IMR-90 (cell line): ENCODE data around the gene HCN3. TPM values are rescaled to one million over a fixed set of nuclear protein-coding genes. Genes with fewer than 3 reads are reported as not detected.

Experiments
- ATAC-seq: fragments of 200-7000 bp; cut with Tn5 transposase; 2 replicates; pipeline ENCODE4 v1.9.1; 2020; ENCODE audit warnings: low read depth, mild to moderate bottlenecking, moderate library complexity
- BruUV-seq: library from RNA; stranded (reverse); fragments of 400-500 nt; replicated peaks from 2 replicates; lab custom pipeline; 2021; lab: Mats Ljungman, UMichigan
- CTCF ChIA-PET: fragments of 300-600 bp; formaldehyde crosslinking; extraction: SDS; loops from one replicate; lab custom pipeline; 2021; ENCODE audit warnings: antibody characterized with exemption; lab: Yijun Ruan, JAX
- POLR2A ChIA-PET: fragments of 300-600 bp; sonication (Branson Sonifier 250); formaldehyde crosslinking; loops from one replicate; lab custom pipeline; 2022; ENCODE audit warnings: antibody characterized with exemption; ENCODE audit not compliant: unreplicated experiment; lab: Charles Lee
- DNase-seq: peaks from one replicate; pipeline ENCODE4 v3.0.0; 2013
- H2AFZ ChIP-seq: replicated peaks from 2 replicates; pipeline ENCODE3; 2013; ENCODE audit warnings: low read length, mild to moderate bottlenecking; ENCODE audit not compliant: poor library complexity
- H2AK5ac ChIP-seq: 2 replicates; pipeline ENCODE4 v1.6.1; 2013; ENCODE audit warnings: low read depth, low read length, inconsistent platforms
- H2AK9ac ChIP-seq: replicated peaks from 2 replicates; pipeline ENCODE3; 2013; ENCODE audit warnings: mild to moderate bottlenecking, low read depth, low read length, moderate library complexity; ENCODE audit not compliant: poor library complexity
- H2BK120ac ChIP-seq: 2 replicates; pipeline ENCODE4 v1.6.1; 2013; ENCODE audit warnings: low read depth, low read length, inconsistent platforms
- H2BK15ac ChIP-seq: 3 replicates; pipeline ENCODE4 v1.6.1; 2013; ENCODE audit warnings: low read depth, low read length, inconsistent platforms
- H2BK20ac ChIP-seq: 2 replicates; pipeline ENCODE4 v1.6.1; 2013; ENCODE audit warnings: low read depth, mild to moderate bottlenecking, inconsistent platforms, low read length, moderate library complexity
- H2BK5ac ChIP-seq: 2 replicates; pipeline ENCODE4 v1.6.1; 2013; ENCODE audit warnings: mild to moderate bottlenecking, low read depth, low read length, inconsistent platforms; ENCODE audit not compliant: poor library complexity, severe bottlenecking
- H3K14ac ChIP-seq: replicated peaks from 2 replicates; pipeline ENCODE4 v1.6.1; 2013; ENCODE audit warnings: low read depth, low read length, inconsistent platforms
- H3K18ac ChIP-seq: 2 replicates; pipeline ENCODE4 v1.6.1; 2013; ENCODE audit warnings: low read depth, low read length, control low read depth
- H3K23ac ChIP-seq: 2 replicates; pipeline ENCODE4 v1.6.1; 2013; ENCODE audit warnings: low read depth, low read length, inconsistent platforms
- H3K27ac ChIP-seq: 2 replicates; pipeline ENCODE4 v1.5.1; 2013; ENCODE audit warnings: mild to moderate bottlenecking, control low read depth, low read length; ENCODE audit not compliant: insufficient read depth
- H3K27me3 ChIP-seq: 2 replicates; pipeline ENCODE4 v1.6.1; 2013; ENCODE audit warnings: low read length; ENCODE audit not compliant: control insufficient read depth, insufficient read depth
- H3K36me3 ChIP-seq: 2 replicates; pipeline ENCODE4 v1.6.1; 2013; ENCODE audit warnings: low read length, mixed read lengths; ENCODE audit not compliant: control insufficient read depth, insufficient read depth
- H3K4ac ChIP-seq: 2 replicates; pipeline ENCODE4 v1.6.1; 2013; ENCODE audit warnings: low read depth, low read length, inconsistent platforms
- H3K4me1 ChIP-seq: 2 replicates; pipeline ENCODE4 v1.6.1; 2013; ENCODE audit warnings: low read length, mixed read lengths; ENCODE audit not compliant: control insufficient read depth, insufficient read depth
- H3K4me2 ChIP-seq: 2 replicates; pipeline ENCODE4 v1.6.1; 2013; ENCODE audit warnings: low read depth, mild to moderate bottlenecking, control low read depth, low read length, moderate library complexity
- H3K4me3 ChIP-seq: 2 replicates; pipeline ENCODE4 v1.5.1; 2013; ENCODE audit warnings: low read depth, mild to moderate bottlenecking, control low read depth, low read length, moderate library complexity; ENCODE audit not compliant: insufficient read depth
- H3K56ac ChIP-seq: 2 replicates; pipeline ENCODE4 v1.6.1; 2013; ENCODE audit warnings: low read length, inconsistent platforms; ENCODE audit not compliant: insufficient read depth; ENCODE audit errors: extremely low read depth
- H3K79me1 ChIP-seq, 2 experiments: 2 replicates each; pipeline ENCODE4 v1.6.1; 2013; ENCODE audit warnings: low read length in 2 of 2, inconsistent platforms in 1 of 2, low read depth in 1 of 2
- H3K9ac ChIP-seq: 2 replicates; pipeline ENCODE4 v1.6.1; 2013; ENCODE audit warnings: low read depth, low read length, control low read depth
- H3K9me1 ChIP-seq: 2 replicates; pipeline ENCODE4 v1.6.1; 2013; ENCODE audit warnings: low read length, inconsistent platforms; ENCODE audit not compliant: insufficient read depth
- H3K9me3 ChIP-seq: 2 replicates; pipeline ENCODE4 v1.6.1; 2013; ENCODE audit warnings: low read length; ENCODE audit not compliant: control insufficient read depth, insufficient read depth
- H4K20me1 ChIP-seq: 2 replicates; pipeline ENCODE4 v1.6.1; 2013; ENCODE audit warnings: low read length, inconsistent platforms; ENCODE audit not compliant: insufficient read depth
- H4K5ac ChIP-seq: 2 replicates; pipeline ENCODE4 v1.6.1; 2013; ENCODE audit warnings: mild to moderate bottlenecking, low read depth, low read length, control low read depth
- H4K8ac ChIP-seq, 2 experiments: 2 replicates each; pipeline ENCODE4 v1.6.1; 2013; ENCODE audit warnings: low read depth in 2 of 2, low read length in 2 of 2, control low read depth in 1 of 2, inconsistent platforms in 1 of 2
- H4K91ac ChIP-seq: 2 replicates; pipeline ENCODE4 v1.6.1; 2013; ENCODE audit warnings: low read depth, low read length, inconsistent platforms; ENCODE audit not compliant: insufficient read depth
- FOS ChIP-seq: fragments of 150-350 bp; IDR thresholded peaks from 2 replicates; pipeline ENCODE4 v1.6.1; 2016; ENCODE audit warnings: low read depth, low read length
- MXI1 ChIP-seq: IDR thresholded peaks from 2 replicates; pipeline ENCODE4 v1.6.1; 2012; ENCODE audit warnings: low read depth, mild to moderate bottlenecking, low read length, moderate library complexity, borderline replicate concordance
- NFE2L2 ChIP-seq: fragments of 150-350 bp; IDR thresholded peaks from 2 replicates; pipeline ENCODE4 v1.6.1; 2016; ENCODE audit warnings: low read depth, mild to moderate bottlenecking, low read length
- RAD21 ChIP-seq: IDR thresholded peaks from 2 replicates; pipeline ENCODE4 v1.6.1; 2012; ENCODE audit warnings: low read length, improper control_type of control experiment
- RCOR1 ChIP-seq: IDR thresholded peaks from 2 replicates; pipeline ENCODE4 v1.6.1; 2012; ENCODE audit warnings: mild to moderate bottlenecking, low read length, improper control_type of control experiment; ENCODE audit not compliant: insufficient replicate concordance
- WGBS, 2 experiments: methylation state at CpG; one replicate each; pipeline versions ENCODE4 v1.1.5 to v1.1.7; 2013; ENCODE audit warnings: missing lambda C conversion rate in 2 of 2; ENCODE audit not compliant: insufficient read length in 1 of 2; ENCODE audit errors: extremely low coverage in 2 of 2; 5-methylcytosine and 5-hydroxymethylcytosine counted together
- dilution Hi-C: fragments of 300-500 bp; cut with HindIII; formaldehyde crosslinking; loops from one replicate; pipeline ENCODE4 v1.14.3; 2018; ENCODE audit warnings: low sequenced_read_pairs; ENCODE audit not compliant: unreplicated experiment
- in situ Hi-C: fragments of 300-500 bp; cut with MboI; formaldehyde crosslinking; loops from 3 replicates; pipeline ENCODE4 v1.14.3; 2019; ENCODE audit warnings: low sequenced_read_pairs, inconsistent platforms, mixed read lengths
- intact Hi-C: fragments of 100-400 bp; cut with micrococcal nuclease; formaldehyde crosslinking; loops from 2 replicates; pipeline ENCODE4 v1.10.0; 2022
- polyA plus RNA-seq, 3 experiments: library from polyadenylated mRNA; depleted of rRNA; stranded (reverse); fragments of >200 nt; gene quantifications; 2 replicates each; pipeline ENCODE4 v1.2.3, GENCODE V29; 2012; ENCODE audit warnings: low replicate concordance in 1 of 3
- total RNA-seq: library from RNA; depleted of rRNA; stranded (reverse); fragments of >200 nt; gene quantifications from 2 replicates; pipeline ENCODE4 v1.2.3, GENCODE V29; 2012

HCN3 gene
- total and polyA plus RNA-seq, 2 of the 4 experiments (the other 2 are of a cell fraction) = 0.36 to 2.7 TPM

DNA sequence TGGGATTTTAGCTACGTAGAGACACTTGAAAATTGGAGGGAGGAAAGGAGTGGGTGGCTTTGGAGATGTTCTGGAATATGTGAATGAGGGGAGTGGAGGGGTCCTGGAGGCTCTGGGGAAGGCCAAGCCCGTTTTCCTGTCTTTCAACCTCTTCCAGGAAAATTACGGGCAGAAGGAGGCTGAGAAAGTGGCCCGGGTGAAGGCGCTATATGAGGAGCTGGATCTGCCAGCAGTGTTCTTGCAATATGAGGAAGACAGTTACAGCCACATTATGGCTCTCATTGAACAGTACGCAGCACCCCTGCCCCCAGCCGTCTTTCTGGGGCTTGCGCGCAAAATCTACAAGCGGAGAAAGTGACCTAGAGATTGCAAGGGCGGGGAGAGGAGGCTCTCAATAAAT, 43.0 kb downstream of the HCN3 start:
- no peak overlapping the region for H2BK5ac ChIP-seq
- peak overlapping the region; percentile 12 for H2AK9ac ChIP-seq
- H3K36me3 ChIP-seq = peaks cover 10% of the 10 kb centered on the region
- dilution Hi-C loops = no loop called here
- H3K27me3 ChIP-seq = no peaks in the 10 kb centered on the region
- peak overlapping the region; percentile 60 for H3K4ac ChIP-seq
- no peak overlapping the region for H2BK20ac ChIP-seq
- H3K9ac ChIP-seq = 0 out of 2 replicates have a peak overlapping the region, but pooled peaks have one; percentile 1
- peaks cover 10% of the 10 kb centered on the region; the same call in 1 of the 2 replicates for H3K9me1 ChIP-seq
- H4K91ac ChIP-seq = no peak overlapping the region
- no peak for ATAC-seq
- no peak overlapping the region for H3K27ac ChIP-seq
- no peak overlapping the region for H3K56ac ChIP-seq
- peak overlapping the region; percentile 90 for H3K4me3 ChIP-seq
- H2BK120ac ChIP-seq = no peak overlapping the region
- peak overlapping the region in 1 of 2 experiments; percentile 44; a peak in 1 of 4 replicates for H4K8ac ChIP-seq
- no peaks in the 10 kb centered on the region for H3K9me3 ChIP-seq
- no peak overlapping the region for H3K18ac ChIP-seq
- in situ Hi-C loops = no loop called here
- H2AK5ac ChIP-seq = no peak overlapping the region
- ChIA-PET POLR2A (no interaction called here), CTCF (no interaction called here)
- DNase-seq = no peak
- H2AFZ ChIP-seq = peak overlapping the region; percentile 90
- 71% methylated on average over 1 of the region's 11 CpGs; no CpG with 5 or more reads in 1 of the 2 experiments for WGBS, 2 experiments
- H3K14ac ChIP-seq = 0 out of 2 replicates have a peak overlapping the region, but pooled peaks have one; percentile 30
- peaks cover 0 to 52% of the 10 kb centered on the region in 2 experiments; a peak in 3 of 4 replicates for H3K79me1 ChIP-seq
- BruUV-seq = no TSS peak
- H3K23ac ChIP-seq = peak overlapping the region; percentile 74; the same call in 1 of the 2 replicates
- TF ChIP-seq FOS = no peak
- no peak for TF ChIP-seq NFE2L2
- TF ChIP-seq RAD21 = no peak
- no peak for TF ChIP-seq MXI1
- no peak for TF ChIP-seq RCOR1
- peaks cover 7% of the 10 kb centered on the region for H4K20me1 ChIP-seq
- H2BK15ac ChIP-seq = no peak overlapping the region
- intact Hi-C loops = loop anchor here (5.0 to 10.0 kb wide), 3 partner anchors 115 to 327 kb away; partner anchors contain the start of genes MTX1 and THBS3
- H4K5ac ChIP-seq = peak overlapping the region; percentile 21; the same call in 1 of the 2 replicates
- peaks cover 10% of the 10 kb centered on the region; the same call in 1 of the 2 replicates for H3K4me1 ChIP-seq
- H3K4me2 ChIP-seq = peak overlapping the region; percentile 91
